C4-2B (cell line): ENCODE results near the gene MTNR1A.

ENCODE experiments used
- ZFX ChIP-seq: fragments of 450-650 bp; IDR thresholded peaks from 2 replicates; pipeline ENCODE4 v1.6.1; 2017
- TF ChIP-seq, protein P1 (sequence below): fragments of 450-650 bp; conservative IDR thresholded peaks from 2 replicates; pipeline ENCODE4 v1.5.1; 2017; ENCODE audit warnings: mild to moderate bottlenecking

DNA sequence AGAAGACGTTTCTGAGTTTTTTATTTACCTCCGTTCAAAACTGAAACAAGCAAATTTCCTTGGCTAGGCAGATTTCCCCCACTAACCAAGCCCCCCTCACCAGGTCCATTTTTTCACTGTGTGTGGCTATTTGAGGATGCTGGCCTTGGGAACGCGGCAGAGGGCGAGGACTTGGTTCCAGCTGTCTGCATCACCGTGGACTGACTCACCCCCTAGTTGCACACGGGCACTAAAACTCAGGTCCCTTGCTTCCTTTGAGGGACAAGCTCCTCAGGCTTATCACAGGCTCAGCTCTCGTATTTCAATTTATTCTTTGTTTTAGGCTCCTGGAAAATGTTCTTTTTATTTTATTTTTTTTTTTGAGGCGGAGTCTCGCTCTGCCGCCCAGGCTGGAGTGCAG, 8.4 kb upstream of the MTNR1A start:
- TF ChIP-seq, protein P1, sequence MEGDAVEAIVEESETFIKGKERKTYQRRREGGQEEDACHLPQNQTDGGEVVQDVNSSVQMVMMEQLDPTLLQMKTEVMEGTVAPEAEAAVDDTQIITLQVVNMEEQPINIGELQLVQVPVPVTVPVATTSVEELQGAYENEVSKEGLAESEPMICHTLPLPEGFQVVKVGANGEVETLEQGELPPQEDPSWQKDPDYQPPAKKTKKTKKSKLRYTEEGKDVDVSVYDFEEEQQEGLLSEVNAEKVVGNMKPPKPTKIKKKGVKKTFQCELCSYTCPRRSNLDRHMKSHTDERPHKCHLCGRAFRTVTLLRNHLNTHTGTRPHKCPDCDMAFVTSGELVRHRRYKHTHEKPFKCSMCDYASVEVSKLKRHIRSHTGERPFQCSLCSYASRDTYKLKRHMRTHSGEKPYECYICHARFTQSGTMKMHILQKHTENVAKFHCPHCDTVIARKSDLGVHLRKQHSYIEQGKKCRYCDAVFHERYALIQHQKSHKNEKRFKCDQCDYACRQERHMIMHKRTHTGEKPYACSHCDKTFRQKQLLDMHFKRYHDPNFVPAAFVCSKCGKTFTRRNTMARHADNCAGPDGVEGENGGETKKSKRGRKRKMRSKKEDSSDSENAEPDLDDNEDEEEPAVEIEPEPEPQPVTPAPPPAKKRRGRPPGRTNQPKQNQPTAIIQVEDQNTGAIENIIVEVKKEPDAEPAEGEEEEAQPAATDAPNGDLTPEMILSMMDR, result no peak
- TF ChIP-seq ZFX, result no peak
